ENCODE results near the gene ATP10A. TPM values are rescaled to one million over a fixed set of nuclear protein-coding genes. Genes with fewer than 3 reads are reported as not detected.

Gene ATP10A
- total RNA-seq, 3 donors from 2014 or later: 2.4 to 4.5 (median 2.7) TPM

DNA sequence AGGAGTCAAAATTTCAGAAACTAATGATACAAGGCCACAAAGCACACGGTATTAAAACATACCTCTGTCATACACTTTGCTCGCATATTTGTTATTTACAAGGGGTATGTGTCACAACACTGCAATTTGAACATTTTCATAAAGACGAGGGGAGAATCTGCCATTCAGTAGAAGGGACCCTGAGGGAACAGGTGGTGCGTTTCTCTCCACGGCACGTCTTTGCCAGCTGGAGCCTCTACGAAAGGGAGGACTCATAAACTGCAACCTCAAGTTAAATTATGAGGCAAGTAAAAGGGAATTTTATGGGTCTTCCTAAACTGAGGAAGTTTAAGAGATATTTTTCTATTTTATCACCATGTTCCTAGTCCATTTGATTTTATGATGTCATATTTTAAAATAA, 19.1 kb downstream of the ATP10A start:
- H3K9me3 ChIP-seq: peaks cover 7% of the 10 kb centered on the region
- DNase-seq: no peak
- no peak for ATAC-seq
- intact Hi-C loops (cut with DNase I, micrococcal nuclease): no loop called here
- no peak overlapping the region for H3K4me3 ChIP-seq
- TF ChIP-seq, protein P1, sequence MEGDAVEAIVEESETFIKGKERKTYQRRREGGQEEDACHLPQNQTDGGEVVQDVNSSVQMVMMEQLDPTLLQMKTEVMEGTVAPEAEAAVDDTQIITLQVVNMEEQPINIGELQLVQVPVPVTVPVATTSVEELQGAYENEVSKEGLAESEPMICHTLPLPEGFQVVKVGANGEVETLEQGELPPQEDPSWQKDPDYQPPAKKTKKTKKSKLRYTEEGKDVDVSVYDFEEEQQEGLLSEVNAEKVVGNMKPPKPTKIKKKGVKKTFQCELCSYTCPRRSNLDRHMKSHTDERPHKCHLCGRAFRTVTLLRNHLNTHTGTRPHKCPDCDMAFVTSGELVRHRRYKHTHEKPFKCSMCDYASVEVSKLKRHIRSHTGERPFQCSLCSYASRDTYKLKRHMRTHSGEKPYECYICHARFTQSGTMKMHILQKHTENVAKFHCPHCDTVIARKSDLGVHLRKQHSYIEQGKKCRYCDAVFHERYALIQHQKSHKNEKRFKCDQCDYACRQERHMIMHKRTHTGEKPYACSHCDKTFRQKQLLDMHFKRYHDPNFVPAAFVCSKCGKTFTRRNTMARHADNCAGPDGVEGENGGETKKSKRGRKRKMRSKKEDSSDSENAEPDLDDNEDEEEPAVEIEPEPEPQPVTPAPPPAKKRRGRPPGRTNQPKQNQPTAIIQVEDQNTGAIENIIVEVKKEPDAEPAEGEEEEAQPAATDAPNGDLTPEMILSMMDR (IDR thresholded peaks at IDR 0.05): no peak
- H3K4me1 ChIP-seq (ENCODE audit: low read depth): no peaks in the 10 kb centered on the region
- no peaks in the 10 kb centered on the region for H3K36me3 ChIP-seq (ENCODE audit: low read depth)

DNA sequence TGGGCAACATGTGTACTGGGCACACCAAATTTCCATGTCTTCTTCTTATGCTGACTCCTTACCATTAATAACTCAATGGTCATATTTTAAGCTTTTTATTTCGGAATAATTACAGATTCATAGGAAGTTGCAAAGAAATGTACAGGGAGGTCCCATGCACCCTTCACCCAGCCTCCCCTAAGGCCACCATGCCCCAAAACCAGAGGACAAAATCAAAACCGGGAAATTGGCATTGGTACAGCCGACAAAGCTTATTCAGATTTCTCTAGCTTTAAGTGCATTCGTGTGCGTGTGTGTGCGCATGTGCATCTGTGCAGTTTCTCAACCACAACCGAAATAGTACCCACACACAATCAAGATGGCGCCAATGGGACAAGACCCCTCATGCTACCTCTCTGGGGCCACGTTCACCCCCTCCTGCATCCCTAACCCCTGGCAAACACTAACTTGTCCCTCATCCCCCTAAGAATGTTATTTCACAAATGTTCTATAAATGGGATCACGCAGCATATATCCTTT, 23.4 kb downstream of the ATP10A start:
- intact Hi-C loops (cut with DNase I, micrococcal nuclease): no loop called here
- Histone ChIP-seq H3K9me3 (peaks cover 5% of the 10 kb centered on the region), H3K4me1 (ENCODE audit: low read depth) (no peaks in the 10 kb centered on the region), H3K36me3 (ENCODE audit: low read depth) (no peaks in the 10 kb centered on the region), H3K4me3 (no peak overlapping the region)
- no peak for DNase-seq
- TF ChIP-seq, protein P1 (IDR thresholded peaks at IDR 0.05): no peak
- ATAC-seq: no peak

DNA sequence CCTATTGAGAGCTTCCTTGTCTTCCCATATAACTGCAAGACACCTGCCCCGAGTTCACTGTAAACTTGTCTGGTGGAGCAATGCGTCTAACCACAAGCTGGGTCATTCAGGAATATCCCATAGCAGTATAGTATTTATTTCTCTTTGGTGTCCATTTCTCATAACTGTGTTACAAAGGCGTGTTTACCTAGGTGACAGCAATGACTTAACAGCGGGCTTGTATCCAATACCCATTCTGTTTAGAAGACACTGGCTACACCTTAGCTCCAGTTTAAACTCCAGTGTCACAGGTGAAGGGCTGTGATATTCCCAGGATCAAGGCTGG, 24.3 kb downstream of the ATP10A start:
- no peak for DNase-seq
- Histone ChIP-seq H3K4me1 (ENCODE audit: low read depth) (no peaks in the 10 kb centered on the region), H3K4me3 (no peak overlapping the region), H3K36me3 (ENCODE audit: low read depth) (no peaks in the 10 kb centered on the region), H3K9me3 (peaks cover 5% of the 10 kb centered on the region)
- intact Hi-C loops (cut with DNase I, micrococcal nuclease): no loop called here
- no peak for ATAC-seq
- TF ChIP-seq, protein P1 (IDR thresholded peaks at IDR 0.05): no peak

DNA sequence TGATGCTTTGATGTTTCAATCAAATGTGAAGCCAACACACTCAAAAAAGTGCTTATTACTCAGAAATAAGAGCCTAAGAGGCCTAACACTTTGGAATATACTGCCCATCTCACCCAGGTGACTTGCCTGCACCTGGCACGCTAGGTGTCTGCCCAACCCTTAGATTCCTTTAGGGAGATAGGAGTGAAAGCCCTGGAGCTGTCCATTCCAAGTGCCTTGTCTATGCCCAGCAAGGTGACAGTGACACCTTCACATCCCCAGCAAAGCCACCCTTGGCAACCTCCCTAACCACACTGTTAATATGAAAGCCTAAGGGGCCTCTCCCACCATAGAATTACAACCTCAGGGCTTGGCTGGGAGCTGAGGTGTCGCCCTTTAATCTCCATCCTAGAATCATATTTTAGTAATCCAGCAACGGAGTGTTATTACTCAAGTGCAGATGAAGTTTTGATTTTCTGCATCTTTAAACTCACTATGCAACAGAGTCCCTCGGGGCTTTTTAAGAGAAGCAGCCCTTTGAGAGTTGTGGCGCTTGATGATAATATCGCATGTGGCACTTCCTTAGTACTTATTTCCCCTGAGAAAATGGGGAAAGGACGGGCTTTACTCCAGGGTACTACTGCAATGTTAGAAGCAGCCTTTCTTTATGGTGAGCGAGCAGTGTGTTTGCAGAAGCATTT, 24.8 kb downstream of the ATP10A start:
- no peaks in the 10 kb centered on the region for H3K36me3 ChIP-seq (ENCODE audit: low read depth)
- no peaks in the 10 kb centered on the region for H3K4me1 ChIP-seq (ENCODE audit: low read depth)
- intact Hi-C loops (cut with DNase I, micrococcal nuclease): no loop called here
- DNase-seq (no peak), ATAC-seq (no peak)
- TF ChIP-seq, protein P1 (IDR thresholded peaks at IDR 0.05): no peak
- peaks cover 5% of the 10 kb centered on the region for H3K9me3 ChIP-seq
- no peak overlapping the region for H3K4me3 ChIP-seq

DNA sequence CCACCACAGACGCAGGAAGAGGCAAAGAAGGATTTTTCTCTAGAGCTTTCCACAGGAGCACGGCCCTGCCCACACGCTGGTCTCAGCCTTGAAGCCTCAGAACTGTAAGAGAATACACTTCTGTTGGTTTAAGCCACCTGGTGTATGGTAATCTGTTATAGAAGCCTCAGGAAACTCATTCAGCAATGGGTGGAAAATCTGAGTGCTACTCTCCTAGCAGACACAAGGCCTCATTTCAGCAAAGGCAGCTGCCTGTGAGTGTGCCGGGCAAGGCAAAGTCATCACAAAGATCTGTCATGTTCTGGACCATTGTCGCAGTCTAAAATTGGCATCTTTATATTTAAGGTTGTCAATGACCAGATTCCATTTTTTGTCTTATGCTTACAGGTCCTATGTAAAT, 31.0 kb downstream of the ATP10A start:
- no peaks in the 10 kb centered on the region for H3K4me1 ChIP-seq (ENCODE audit: low read depth)
- no peak for DNase-seq
- H3K9me3 ChIP-seq: peaks cover 2% of the 10 kb centered on the region
- no peak for ATAC-seq
- intact Hi-C loops (cut with DNase I, micrococcal nuclease): no loop called here
- no peak overlapping the region for H3K4me3 ChIP-seq
- TF ChIP-seq, protein P1 (IDR thresholded peaks at IDR 0.05): no peak
- H3K36me3 ChIP-seq (ENCODE audit: low read depth): no peaks in the 10 kb centered on the region
